MCF 10A (cell line): ENCODE results near the gene ARSI. TPM values are rescaled to one million over a fixed set of nuclear protein-coding genes. Genes with fewer than 3 reads are reported as not detected.

Experiments
- BruUV-seq: library from RNA; stranded (reverse); fragments of 400-500 nt; replicated peaks from 2 replicates; lab custom pipeline; 2021; lab: Mats Ljungman, UMichigan
- CTCF ChIA-PET: fragments of 300-600 bp; sonication (Branson Sonifier 250); formaldehyde crosslinking; extraction: SDS; loops from one replicate; lab custom pipeline; 2021; ENCODE audit warnings: antibody characterized with exemption, inconsistent platforms; lab: Yijun Ruan, JAX
- POLR2A ChIA-PET: fragments of 300-600, 350-650 bp; sonication (Branson Sonifier 250); formaldehyde crosslinking; extraction: SDS; loops from one replicate; lab custom pipeline; 2020; ENCODE audit warnings: antibody characterized with exemption, inconsistent platforms; lab: Yijun Ruan, JAX
- DNase-seq: peaks from one replicate; pipeline ENCODE4 v3.0.0-alpha.2; 2018; ENCODE audit not compliant: unreplicated experiment
- H3K27ac Mint-ChIP-seq: one replicate; pipeline ENCODE4 v1.8.0; 2022; ENCODE audit warnings: mild to moderate bottlenecking, low read depth, mixed read lengths; ENCODE audit not compliant: unreplicated experiment
- H3K27me3 Mint-ChIP-seq: one replicate; pipeline ENCODE4 v1.8.0; 2022; ENCODE audit warnings: mixed read lengths; ENCODE audit not compliant: insufficient read depth, unreplicated experiment
- H3K36me3 Mint-ChIP-seq: one replicate; pipeline ENCODE4 v1.8.0; 2022; ENCODE audit warnings: mild to moderate bottlenecking, moderate library complexity, mixed read lengths; ENCODE audit not compliant: insufficient read depth, unreplicated experiment
- H3K4me1 Mint-ChIP-seq: one replicate; pipeline ENCODE4 v1.8.0; 2022; ENCODE audit warnings: mixed read lengths; ENCODE audit not compliant: insufficient read depth, unreplicated experiment
- H3K4me3 Mint-ChIP-seq: one replicate; pipeline ENCODE4 v1.8.0; 2022; ENCODE audit warnings: mild to moderate bottlenecking, moderate library complexity, mixed read lengths; ENCODE audit not compliant: unreplicated experiment
- H3K9me3 Mint-ChIP-seq: one replicate; pipeline ENCODE4 v1.8.0; 2022; ENCODE audit warnings: mixed read lengths; ENCODE audit not compliant: unreplicated experiment
- intact Hi-C: fragments of 100-400 bp; cut with micrococcal nuclease; formaldehyde crosslinking; loops from 2 replicates; pipeline ENCODE4 v1.14.1; 2022
- total RNA-seq: library from RNA; stranded (reverse); gene quantifications from 2 replicates; pipeline ENCODE4 v1.2.3, GENCODE V29; 2022
- TF ChIP-seq, protein P1 (sequence below): fragments of 200-600 bp; IDR thresholded peaks from one replicate; pipeline ENCODE4 v1.8.0; 2022; ENCODE audit warnings: antibody characterized with exemption, mild to moderate bottlenecking; ENCODE audit not compliant: unreplicated experiment

Gene ARSI
- total RNA-seq, 1 experiment from 2014 or later: 0.19 TPM

DNA sequence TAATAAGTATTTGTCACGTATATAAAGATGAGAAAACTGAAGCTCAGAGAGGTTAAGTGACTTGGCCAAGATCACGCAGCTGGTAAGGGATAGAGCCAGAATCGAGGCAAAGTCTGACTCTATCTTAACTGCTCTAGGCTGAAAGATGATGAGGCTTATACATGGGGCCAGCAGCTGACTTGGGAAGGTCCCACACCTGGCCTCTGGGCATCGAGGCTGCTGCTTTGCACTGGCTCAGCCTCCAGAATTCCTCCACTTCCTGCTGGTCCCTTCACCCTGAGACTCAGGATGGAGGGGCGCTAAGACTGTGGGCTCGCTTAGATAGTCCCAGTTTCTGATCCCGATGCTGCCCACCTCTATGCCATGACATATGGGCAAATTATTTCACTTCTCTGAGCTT is 48.3 kb downstream of the ARSI start:
- Mint-ChIP-seq H3K4me1 (no peaks in the 10 kb centered on the region), H3K27me3 (no peaks in the 10 kb centered on the region), H3K27ac (no peak overlapping the region), H3K4me3 (no peak overlapping the region), H3K36me3 (no peaks in the 10 kb centered on the region), H3K9me3 (no peaks in the 10 kb centered on the region)
- no TSS peak for BruUV-seq
- TF ChIP-seq, protein P1, sequence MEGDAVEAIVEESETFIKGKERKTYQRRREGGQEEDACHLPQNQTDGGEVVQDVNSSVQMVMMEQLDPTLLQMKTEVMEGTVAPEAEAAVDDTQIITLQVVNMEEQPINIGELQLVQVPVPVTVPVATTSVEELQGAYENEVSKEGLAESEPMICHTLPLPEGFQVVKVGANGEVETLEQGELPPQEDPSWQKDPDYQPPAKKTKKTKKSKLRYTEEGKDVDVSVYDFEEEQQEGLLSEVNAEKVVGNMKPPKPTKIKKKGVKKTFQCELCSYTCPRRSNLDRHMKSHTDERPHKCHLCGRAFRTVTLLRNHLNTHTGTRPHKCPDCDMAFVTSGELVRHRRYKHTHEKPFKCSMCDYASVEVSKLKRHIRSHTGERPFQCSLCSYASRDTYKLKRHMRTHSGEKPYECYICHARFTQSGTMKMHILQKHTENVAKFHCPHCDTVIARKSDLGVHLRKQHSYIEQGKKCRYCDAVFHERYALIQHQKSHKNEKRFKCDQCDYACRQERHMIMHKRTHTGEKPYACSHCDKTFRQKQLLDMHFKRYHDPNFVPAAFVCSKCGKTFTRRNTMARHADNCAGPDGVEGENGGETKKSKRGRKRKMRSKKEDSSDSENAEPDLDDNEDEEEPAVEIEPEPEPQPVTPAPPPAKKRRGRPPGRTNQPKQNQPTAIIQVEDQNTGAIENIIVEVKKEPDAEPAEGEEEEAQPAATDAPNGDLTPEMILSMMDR: no peak
- ChIA-PET POLR2A (no interaction called here), CTCF (interaction anchor here (0.5 to 1.3 kb wide), 5 partner anchors 8 to 416 kb away, joined by 3 to 4 read pairs (median 3); no protein-coding TSS in a partner anchor)
- DNase-seq: no peak
- intact Hi-C loops: no loop called here

DNA sequence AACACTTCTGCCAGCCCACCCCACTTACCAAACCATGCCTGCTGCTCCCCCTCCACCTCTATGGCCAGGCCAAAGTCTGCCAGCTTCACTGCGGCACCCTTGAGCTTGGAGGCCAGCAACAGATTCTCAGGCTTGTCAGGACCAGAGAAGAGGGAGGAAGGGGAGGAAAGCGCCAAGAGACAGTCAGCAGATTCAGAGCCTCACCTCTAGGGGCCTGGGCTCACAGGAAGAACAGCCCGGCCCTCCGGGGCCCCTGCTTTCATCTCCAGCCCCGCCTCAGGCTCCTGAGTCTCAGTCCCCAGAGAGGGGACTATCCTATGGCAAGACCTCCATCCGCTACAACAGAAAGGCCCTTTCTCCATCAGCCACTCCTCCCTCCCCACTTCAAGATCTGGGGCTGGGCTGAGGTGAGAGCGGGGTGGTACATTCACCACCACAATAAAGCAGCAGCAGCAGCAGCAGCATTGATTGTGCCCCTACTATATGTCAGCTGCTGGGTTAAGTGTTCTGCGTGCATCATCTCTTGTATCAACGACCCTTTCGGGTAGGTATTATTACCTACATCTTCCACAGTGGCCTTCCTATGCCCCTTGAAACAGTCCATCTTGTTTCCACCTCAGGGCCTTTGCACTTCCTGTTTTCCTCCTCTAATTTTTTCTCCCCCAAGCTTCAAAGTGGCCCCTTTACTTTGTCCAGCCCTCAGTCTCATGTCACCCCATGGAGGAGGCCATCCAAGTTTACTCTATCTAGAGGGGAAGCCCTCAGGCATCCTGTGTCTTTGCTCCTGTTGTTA is 49.1 kb downstream of the ARSI start:
- H3K9me3 Mint-ChIP-seq: no peaks in the 10 kb centered on the region
- ChIA-PET POLR2A (interaction anchor here (0.7 to 0.9 kb wide), 2 partner anchors 9 to 68 kb away, joined by 3 to 4 read pairs; no protein-coding TSS in a partner anchor), CTCF (interaction anchor here (0.7 kb wide), 2 partner anchors 10 to 265 kb away, joined by 3 to 4 read pairs; no protein-coding TSS in a partner anchor)
- no peaks in the 10 kb centered on the region for H3K36me3 Mint-ChIP-seq
- intact Hi-C loops: no loop called here
- H3K4me1 Mint-ChIP-seq: no peaks in the 10 kb centered on the region
- no TSS peak for BruUV-seq
- H3K27me3 Mint-ChIP-seq: no peaks in the 10 kb centered on the region
- no peak overlapping the region for H3K4me3 Mint-ChIP-seq
- no peak overlapping the region for H3K27ac Mint-ChIP-seq
- no peak for DNase-seq
- TF ChIP-seq, protein P1: no peak

DNA sequence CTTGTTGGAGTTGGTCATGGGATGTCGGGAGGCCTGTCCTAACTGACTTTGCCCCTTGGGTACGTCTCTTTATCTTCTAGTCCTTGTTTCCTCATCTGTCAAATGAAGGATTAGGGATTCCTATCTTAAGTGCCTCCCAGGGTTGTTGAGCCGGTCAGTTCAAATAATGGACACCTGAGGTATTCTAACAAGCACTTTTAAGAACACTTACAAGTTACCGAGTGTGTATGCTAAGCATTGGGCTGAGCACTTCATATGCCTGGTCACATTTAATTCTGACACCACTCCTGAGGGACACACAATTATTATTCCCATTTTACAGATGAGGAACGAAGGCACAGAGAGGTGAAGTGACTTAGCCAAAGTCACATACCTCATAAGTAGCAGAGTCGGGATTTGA is 50.2 kb downstream of the ARSI start:
- BruUV-seq: no TSS peak
- ChIA-PET CTCF (no interaction called here), POLR2A (interaction anchor here (0.6 to 0.9 kb wide), 2 partner anchors 10 to 208 kb away, joined by 3 read pairs; no protein-coding TSS in a partner anchor)

DNA sequence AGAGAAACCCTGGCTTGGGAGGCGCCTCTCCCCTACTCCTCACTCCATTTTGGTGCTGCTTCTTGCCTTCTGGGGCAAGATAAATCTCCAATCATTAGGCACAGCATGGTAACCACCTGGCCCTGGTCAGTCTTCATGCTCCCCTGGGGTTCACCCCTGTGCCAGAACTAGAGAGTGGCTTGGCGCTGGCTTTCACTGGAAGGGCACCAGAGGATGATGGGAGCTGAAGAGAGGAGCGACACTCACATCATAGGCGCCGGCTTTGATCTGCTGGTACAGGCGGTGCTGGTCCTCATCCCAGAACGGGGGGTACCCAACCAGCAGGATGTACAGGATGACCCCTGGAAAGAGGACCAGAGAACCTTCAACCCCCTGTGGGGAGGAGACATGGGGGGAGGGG is 51.2 kb downstream of the ARSI start:
- no peaks in the 10 kb centered on the region for H3K27me3 Mint-ChIP-seq
- peaks cover 7% of the 10 kb centered on the region for H3K4me1 Mint-ChIP-seq
- no peak overlapping the region for H3K4me3 Mint-ChIP-seq
- DNase-seq: no peak
- H3K9me3 Mint-ChIP-seq: no peaks in the 10 kb centered on the region
- TF ChIP-seq, protein P1: no peak
- CTCF ChIA-PET: interaction anchor here (0.6 to 1.4 kb wide), 3 partner anchors 11 to 398 kb away, joined by 3 to 5 read pairs (median 3); no protein-coding TSS in a partner anchor
- POLR2A ChIA-PET: no interaction called here
- intact Hi-C loops: no loop called here
- no peak overlapping the region for H3K27ac Mint-ChIP-seq
- BruUV-seq: no TSS peak
- no peaks in the 10 kb centered on the region for H3K36me3 Mint-ChIP-seq

More for the DNA sequence above, 50.2 kb downstream of the ARSI start:
- Mint-ChIP-seq H3K36me3 (no peaks in the 10 kb centered on the region), H3K27ac (no peak overlapping the region), H3K4me3 (no peak overlapping the region), H3K9me3 (no peaks in the 10 kb centered on the region), H3K4me1 (no peaks in the 10 kb centered on the region), H3K27me3 (no peaks in the 10 kb centered on the region)
- no peak for DNase-seq
- intact Hi-C loops: no loop called here
- TF ChIP-seq, protein P1: no peak
